Activated CD8-positive, alpha-beta memory T cell treated with anti-CD3 and anti-CD28 coated beads for 48 hours (primary cell): ENCODE results near the gene DHRS7C.
"Not testable (repeated sequence)": the region's sequence is repeated elsewhere in the genome, so short reads cannot be mapped to it uniquely, and the experiment has no call there.

ENCODE experiments used
- DNase-seq, 3 experiments: peaks; one replicate each; pipeline ENCODE4 v3.0.0-alpha.2; 2020; ENCODE audit warnings: low read depth in 2 of 3, low spot score in 2 of 3

DHRS7C gene

GRCh38 chr17:9810100-9810949, 18.9 kb upstream of the DHRS7C start:
- DNase-seq = no peak

- no peak for DNase-seq
Observed at GRCh38 chr17:9809409-9809808, 18.0 kb upstream of the DHRS7C start.

- DNase-seq = no peak
Observed at GRCh38 chr17:9806699-9807098, 15.3 kb upstream of the DHRS7C start.

DNA sequence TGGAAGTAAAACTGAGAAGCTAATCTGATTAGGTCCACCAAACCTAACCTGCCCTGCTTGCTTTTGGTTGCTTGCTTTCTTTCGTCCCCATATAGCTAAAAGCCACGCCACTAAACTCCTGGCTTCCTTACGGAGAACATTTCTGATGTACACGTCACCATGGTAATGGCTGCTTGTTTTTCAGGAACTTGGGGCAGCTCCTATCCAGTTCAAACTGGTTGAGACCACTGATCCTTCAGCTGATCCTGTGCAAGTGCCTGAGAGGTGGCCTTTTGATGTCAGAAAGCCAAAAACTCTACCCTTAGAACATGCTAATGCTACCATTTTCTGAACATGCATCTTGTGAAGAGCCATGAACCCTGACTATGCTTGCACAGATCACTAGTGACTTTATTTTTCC, 14.4 kb upstream of the DHRS7C start:
- no peak for DNase-seq

GRCh38 chr17:9802697-9803096, 11.3 kb upstream of the DHRS7C start:
- DNase-seq = no peak

DNA sequence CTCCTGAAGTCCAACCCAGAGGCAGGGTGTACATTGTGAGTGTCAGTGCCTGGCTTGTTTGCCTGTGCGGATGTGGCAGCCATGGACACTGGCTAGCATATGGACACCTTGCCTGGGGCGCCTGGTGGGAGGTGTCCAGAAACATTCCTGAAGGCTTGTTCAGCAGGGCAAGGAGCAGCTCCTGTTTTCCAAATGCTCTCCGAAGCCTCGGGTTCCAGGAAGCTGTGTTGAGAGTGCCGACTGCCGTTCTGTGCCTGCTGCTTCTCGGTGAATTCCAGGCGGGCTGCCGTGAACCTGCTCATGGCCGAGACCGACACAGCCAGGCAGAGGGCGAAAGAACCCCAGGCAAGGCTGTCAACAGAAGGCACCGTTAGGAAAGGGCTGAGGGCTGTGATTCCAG, 10.9 kb upstream of the DHRS7C start:
- DNase-seq = no peak

DNA sequence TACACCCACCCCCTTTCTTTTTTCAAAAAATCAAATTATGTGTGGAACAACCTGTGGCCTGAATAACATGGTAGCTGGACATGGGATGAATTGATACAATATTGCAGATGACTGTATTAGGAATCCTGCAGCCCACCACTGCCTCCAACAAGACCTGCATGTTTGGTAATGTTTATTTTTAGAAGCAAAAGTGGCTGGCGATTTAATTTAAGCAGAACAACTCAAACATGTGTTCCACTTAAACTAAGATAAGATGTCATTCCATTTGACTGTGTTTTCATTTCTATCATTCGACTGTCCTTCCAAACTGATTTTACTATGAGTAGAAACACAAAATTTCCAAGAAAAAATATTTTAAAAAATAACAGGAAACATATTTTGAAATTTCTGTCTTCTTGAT, 10.1 kb upstream of the DHRS7C start:
- no peak for DNase-seq

DNA sequence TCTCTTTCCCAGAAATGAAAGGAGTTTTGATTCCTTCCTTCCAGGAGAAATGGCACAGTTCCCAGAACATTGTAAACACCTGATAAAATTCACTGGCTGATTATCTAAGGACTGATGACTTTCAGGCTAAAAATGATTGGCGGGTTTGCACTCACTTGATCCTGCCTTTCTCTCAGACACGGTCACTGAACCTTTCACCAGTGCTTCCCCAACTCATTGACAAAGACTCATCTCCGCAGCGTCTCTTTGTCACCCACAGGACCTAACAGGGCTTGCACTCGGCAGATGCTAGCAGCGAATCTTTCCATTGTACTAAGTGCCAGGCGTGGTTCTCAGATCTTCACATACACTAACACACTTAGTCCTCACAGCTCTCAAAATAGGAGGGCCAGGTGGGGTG, 7.3 kb upstream of the DHRS7C start:
- DNase-seq = no peak

GRCh38 chr17:9798008-9798407, 6.6 kb upstream of the DHRS7C start:
- no peak for DNase-seq

- DNase-seq = no peak
Observed at GRCh38 chr17:9792181-9792840, 919 bp upstream of the DHRS7C start.

- DNase-seq = no peak
Observed at GRCh38 chr17:9790316-9790715, 1.1 kb downstream of the DHRS7C start.

DNA sequence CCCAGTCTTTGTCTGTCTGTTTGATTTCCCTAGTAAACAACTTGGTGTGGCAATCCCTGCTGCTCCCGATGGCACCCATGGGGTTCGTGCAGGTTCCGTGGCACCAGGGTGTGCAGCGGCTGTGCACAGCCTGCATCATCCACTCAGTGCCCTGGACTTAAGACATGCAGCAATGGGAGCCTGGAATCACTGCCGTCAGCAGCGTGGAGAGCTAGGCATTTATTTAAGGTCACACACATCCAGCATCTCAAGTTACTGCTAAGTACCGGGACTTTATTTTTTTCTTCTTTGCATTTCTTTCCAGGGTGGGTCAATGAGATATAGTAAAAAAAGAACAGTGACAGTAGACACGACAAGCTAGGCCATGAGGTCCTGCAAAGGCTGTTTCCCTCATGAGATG, 2.8 kb downstream of the DHRS7C start:
- DNase-seq = no peak

- no peak for DNase-seq
Observed at GRCh38 chr17:9784544-9784943, 6.8 kb downstream of the DHRS7C start.

DNA sequence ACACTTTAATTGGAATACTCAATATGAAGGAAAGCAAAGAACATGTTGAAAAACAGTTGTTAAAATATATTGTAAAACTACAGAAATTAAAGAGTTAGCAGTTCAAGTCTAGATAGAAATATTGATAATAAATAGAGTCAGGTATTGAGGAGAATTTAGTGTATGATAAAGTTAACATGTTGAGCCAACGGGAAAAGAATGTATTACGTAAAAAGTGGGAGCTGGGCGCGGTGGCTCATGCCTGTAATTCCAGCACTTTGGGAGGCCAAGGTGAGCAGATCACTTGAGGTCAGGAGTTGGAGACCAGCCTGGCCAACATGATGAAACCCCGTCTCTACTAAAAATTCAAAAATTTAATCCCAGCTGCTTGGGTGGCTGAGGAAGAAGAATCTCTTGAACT, 7.9 kb downstream of the DHRS7C start:
- DNase-seq = not testable (repeated sequence)

DNA sequence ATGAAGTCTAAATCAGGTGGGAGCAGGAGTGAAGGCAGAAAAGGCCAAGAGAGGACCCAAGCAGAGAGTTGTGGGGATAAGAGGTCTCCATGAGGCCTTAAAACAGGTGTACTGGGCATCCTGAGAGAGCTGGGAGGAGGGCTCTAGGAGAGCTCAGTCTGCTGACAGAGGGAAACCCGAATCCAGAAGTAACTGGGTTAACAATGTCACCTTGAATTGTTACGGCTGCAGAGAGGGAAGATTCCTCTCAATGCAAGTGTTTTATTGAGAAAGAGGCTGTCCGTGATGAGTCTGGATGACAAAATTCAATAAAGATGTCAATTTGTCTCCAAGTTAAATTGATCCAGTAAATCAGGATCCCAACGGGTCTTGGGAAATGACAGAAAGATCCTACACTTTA, 8.3 kb downstream of the DHRS7C start:
- DNase-seq = no peak

GRCh38 chr17:9780552-9780951, 10.8 kb downstream of the DHRS7C start:
- no peak for DNase-seq

DNA sequence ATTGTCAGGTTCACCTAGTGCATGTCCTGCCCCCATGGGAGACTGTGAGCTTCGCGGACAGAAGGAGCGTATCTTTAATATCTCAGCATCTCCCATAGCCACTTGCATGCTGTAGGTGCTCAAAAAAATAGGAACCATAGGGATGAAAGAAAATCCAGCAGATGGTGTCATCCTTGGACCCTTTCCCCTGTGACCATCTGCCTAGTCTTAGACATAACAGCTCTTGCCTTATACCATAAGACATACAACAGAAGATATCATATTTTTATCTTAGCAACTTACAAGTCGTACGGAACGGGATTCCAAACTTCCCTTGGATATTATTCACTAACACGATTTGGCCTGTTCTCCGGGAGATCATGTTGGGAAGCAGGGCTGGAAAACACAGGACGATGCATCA, 14.5 kb downstream of the DHRS7C start:
- no peak for DNase-seq

DNA sequence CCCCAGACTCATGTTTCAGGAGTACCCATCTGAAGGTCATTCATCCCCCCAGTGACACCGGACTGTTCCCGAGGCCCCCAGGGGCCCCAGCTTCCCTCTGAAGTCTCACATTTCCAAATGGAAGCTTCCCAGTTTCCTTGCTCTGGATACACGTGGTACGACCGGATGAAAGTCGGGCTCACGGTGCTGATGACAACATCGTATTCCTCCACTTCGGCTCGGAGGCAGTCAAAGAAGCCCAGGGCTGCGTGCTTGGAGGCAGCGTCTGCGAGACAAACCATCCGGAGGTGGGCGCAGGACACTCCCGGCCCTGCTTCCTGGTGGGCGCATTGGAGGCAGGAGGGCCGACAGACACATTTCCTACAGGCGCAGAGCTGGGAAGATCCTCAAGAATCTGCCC, 18.7 kb downstream of the DHRS7C start:
- DNase-seq = no peak

- DNase-seq = no peak
Observed at GRCh38 chr17:9771465-9771864, 19.9 kb downstream of the DHRS7C start.

- no peak for DNase-seq
Observed at GRCh38 chr17:9769036-9769695, 22.2 kb downstream of the DHRS7C start.

- no peak for DNase-seq
Observed at GRCh38 chr17:9768381-9768934, 22.9 kb downstream of the DHRS7C start.

DNA sequence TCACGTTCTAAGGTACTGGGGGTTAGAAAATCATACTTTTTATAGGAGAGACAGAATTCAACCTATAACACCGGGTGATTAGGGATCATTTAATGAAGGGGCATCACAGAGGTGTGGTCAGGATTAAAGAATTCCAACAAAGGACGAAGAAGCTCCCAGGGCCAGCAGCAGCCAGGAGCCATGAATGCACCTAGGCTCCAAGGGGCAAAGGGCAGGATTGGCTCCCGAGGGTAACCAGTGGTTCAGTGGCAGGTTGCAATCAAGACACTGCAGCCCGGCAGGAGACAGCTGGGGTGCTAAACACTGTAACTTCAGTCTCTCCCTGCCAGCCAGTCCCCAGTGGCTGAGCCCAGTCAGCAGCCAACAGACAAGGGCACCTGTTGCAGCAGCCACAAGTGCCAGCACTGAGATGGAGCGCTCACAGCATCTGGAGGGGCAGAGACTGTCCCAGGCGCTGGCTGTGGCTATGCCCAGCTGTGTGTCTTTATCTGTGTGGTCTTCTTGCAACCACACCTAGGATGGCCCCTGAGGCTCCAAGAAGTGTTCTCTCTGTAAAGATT, 23.9 kb downstream of the DHRS7C start:
- no peak for DNase-seq
